Stomach smooth muscle (tissue), 2 donors: Measurements from ENCODE around the gene MARK4.
A peak's percentile ranks its signal among the peaks of the same experiment; 100 is the strongest.

Experiments
- H3K27ac ChIP-seq: one replicate; pipeline ENCODE4 v1.7.0; 2013; ENCODE audit warnings: mild to moderate bottlenecking, low read length, inconsistent platforms
- H3K27me3 ChIP-seq, 2 donors: one replicate each; pipeline ENCODE4 v1.7.0; 2013; ENCODE audit warnings: low read length in 2 of 2; ENCODE audit not compliant: insufficient read depth in 2 of 2, control insufficient read depth in 1 of 2
- H3K36me3 ChIP-seq, 2 donors: one replicate each; pipeline ENCODE4 v1.7.0; 2013; ENCODE audit warnings: low read length in 2 of 2; ENCODE audit not compliant: control insufficient read depth in 2 of 2, insufficient read depth in 2 of 2
- H3K4me1 ChIP-seq: one replicate; pipeline ENCODE4 v1.7.0; 2013; ENCODE audit warnings: low read length; ENCODE audit not compliant: control insufficient read depth, insufficient read depth
- H3K4me3 ChIP-seq, 2 donors: one replicate each; pipeline ENCODE4 v1.7.0; 2013; ENCODE audit warnings: low read length in 2 of 2
- H3K9ac ChIP-seq, 2 donors: one replicate each; pipeline ENCODE4 v1.7.0; 2013; ENCODE audit warnings: low read length in 2 of 2, mild to moderate bottlenecking in 1 of 2
- H3K9me3 ChIP-seq, 2 donors: one replicate each; pipeline ENCODE4 v1.7.0; 2013; ENCODE audit warnings: low read length in 2 of 2; ENCODE audit not compliant: control insufficient read depth in 2 of 2
- donor health status: healthy.
- donor health status: Pancreatic carcinoma.

Gene MARK4

DNA sequence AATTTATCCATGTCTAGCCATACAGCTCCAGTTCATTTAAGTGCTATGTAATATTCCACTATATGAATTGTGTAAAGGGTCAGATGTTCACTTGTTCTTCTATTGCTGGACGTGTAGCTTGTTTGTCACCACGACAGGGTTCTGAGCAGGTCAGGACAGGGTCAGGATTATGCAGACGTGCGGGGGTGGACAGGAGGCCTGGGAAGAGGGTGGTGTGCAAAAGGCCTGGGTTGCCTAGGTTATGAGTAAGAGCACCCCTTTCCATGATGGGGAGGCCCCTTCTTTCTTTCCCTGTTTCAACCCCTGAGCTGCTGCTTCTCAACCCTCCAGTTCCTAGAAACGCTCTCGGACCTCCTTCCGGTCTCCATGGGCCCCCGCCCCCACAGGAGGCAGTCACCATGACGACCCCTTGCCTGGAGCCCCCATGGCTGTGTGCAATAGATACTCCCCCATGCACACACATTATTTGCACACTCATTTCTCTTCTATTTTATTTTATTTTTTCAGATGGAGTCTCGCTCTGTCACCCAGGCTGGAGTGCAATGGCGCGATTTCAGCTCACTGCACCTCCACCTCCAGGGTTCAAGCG lies 7.8 kb upstream of the MARK4 start:
- no peak overlapping the region for H3K4me3 ChIP-seq
- peaks cover 4 to 6% of the 10 kb centered on the region in 2 donors for H3K27me3 ChIP-seq
- H3K4me1 ChIP-seq: no peaks in the 10 kb centered on the region
- H3K36me3 ChIP-seq: no peaks in the 10 kb centered on the region
- no peak overlapping the region for H3K27ac ChIP-seq
- no peak overlapping the region for H3K9ac ChIP-seq
- H3K9me3 ChIP-seq: no peaks in the 10 kb centered on the region

DNA sequence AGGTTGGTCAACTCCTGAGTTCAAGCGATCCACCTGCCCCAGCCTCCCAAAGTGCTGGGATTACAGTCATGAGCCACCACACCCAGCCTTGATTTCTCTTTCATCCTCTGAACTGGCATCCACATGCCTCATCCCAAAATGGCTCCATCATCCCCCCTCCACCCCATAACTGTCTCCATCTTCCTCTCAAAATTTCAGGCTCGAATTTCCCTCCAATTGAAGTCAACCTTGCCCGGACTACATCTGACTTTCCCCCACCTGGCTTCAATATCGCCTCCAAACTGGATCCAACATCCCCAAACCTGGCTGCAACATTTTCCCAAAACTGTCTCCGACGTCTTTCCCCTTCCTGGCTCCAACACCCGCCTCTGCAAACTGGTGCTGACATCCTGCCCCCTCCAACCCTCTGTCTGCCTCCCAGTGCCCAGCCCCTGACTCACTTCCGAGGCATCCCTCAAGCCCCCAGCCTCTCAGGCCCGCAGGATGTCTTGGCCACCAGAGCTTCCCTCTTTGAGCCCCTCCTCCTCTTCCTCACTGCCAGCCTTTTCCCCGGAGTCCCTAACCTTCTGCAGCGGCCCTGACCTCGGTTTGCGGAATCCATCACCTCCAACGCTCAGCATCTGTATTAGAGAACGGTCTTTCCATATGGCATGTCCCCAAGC lies 6.8 kb upstream of the MARK4 start:
- Histone ChIP-seq H3K4me1 (no peaks in the 10 kb centered on the region), H3K27ac (no peak overlapping the region), H3K9ac (no peak overlapping the region), H3K27me3 (peaks cover 0 to 6% of the 10 kb centered on the region in 2 donors), H3K36me3 (no peaks in the 10 kb centered on the region), H3K4me3 (peak overlapping the region in 1 of 2 donors; percentile 15), H3K9me3 (no peaks in the 10 kb centered on the region)

DNA sequence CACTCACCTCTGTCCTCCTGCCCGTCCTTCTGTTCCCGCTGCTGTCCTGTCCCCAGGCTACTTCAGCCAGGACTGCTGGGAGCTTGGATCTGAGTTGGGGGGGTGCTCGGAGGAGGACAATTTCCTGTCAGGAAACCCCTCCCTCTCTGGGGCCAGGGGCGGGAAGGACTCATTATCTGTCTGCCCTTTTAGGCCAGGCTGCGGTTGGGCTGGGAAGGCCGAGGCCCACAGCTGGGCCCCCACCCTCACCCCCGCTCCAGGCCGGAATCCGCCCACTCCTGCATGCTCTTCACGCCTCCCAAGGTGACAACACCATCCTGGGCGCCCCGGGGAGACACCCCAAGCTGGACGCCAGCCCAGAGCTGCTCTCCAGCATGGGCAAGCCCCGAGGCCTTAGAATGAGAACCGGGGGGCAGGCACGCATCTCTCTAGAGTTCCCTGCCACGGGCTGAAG lies 5.7 kb upstream of the MARK4 start, which contains the start of gene EXOC3L2:
TSS of gene EXOC3L2 (minus strand) at position 74 of the 454 bp plus-strand sequence. CDS start 6,362 bp downstream, outside the sequence.
- no peak within 1 kb of the TSS for H3K9ac ChIP-seq
- H3K4me1 ChIP-seq: peaks cover 3% of the 10 kb centered on the region
- no peak within 1 kb of the TSS for H3K27ac ChIP-seq
- H3K9me3 ChIP-seq: no peaks in the 10 kb centered on the region
- peak within 1 kb of the TSS in 1 of 2 donors; percentile 15 for H3K4me3 ChIP-seq
- peaks cover 0 to 5% of the 10 kb centered on the region in 2 donors for H3K27me3 ChIP-seq
- no peaks in the 10 kb centered on the region for H3K36me3 ChIP-seq

GRCh38 chr19:45245826-45246225 lies 5.2 kb upstream of the MARK4 start:
- Histone ChIP-seq H3K4me3 (no peak overlapping the region), H3K9ac (no peak overlapping the region), H3K27me3 (peaks cover 0 to 5% of the 10 kb centered on the region in 2 donors), H3K36me3 (no peaks in the 10 kb centered on the region), H3K27ac (no peak overlapping the region), H3K4me1 (peaks cover 8% of the 10 kb centered on the region), H3K9me3 (no peaks in the 10 kb centered on the region)

GRCh38 chr19:45247136-45247535 lies 3.9 kb upstream of the MARK4 start:
- H3K27me3 ChIP-seq: peaks cover 0 to 5% of the 10 kb centered on the region in 2 donors
- H3K27ac ChIP-seq: no peak overlapping the region
- H3K4me3 ChIP-seq: no peak overlapping the region
- no peaks in the 10 kb centered on the region for H3K36me3 ChIP-seq
- H3K9ac ChIP-seq: no peak overlapping the region
- H3K9me3 ChIP-seq: no peaks in the 10 kb centered on the region
- peaks cover 12% of the 10 kb centered on the region for H3K4me1 ChIP-seq

- Histone ChIP-seq H3K4me3 (no peak overlapping the region), H3K27me3 (peaks cover 0 to 4% of the 10 kb centered on the region in 2 donors)
Measured at GRCh38 chr19:45249261-45250033, 1.6 kb upstream of the MARK4 start.

DNA sequence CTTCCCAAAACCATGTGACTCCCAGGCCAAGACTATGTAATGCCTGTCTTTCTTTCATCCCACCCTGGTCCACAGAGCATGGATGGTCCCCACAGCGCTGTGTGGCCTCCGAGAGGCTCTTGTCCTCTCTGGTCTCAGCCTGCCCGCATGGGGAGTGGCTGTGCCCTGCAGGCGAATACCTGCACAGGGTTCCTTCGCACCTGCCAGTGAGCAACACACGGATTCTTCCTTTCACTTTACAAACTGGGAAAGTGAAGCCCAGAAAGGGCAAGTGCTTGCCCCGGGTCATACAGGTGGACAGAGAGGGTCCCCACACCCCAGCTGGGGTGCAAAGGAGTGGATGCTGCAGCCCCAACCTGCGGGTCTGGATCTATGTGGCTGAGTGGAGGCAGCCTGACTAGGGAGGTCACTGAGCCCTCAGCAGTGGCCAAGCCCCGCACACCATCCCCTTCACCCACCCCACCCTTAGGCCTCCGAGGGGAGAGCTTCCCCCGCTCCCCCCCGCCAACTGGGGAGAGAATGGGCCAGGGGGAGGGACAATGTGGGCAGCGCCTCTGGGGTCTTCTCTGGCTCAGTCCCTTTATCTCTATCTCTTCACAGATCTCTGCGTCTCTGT lies 747 bp upstream of the MARK4 start:
- H3K36me3 ChIP-seq: no peaks in the 10 kb centered on the region
- no peaks in the 10 kb centered on the region for H3K9me3 ChIP-seq
- H3K4me1 ChIP-seq: peaks cover 36% of the 10 kb centered on the region
- H3K4me3 ChIP-seq: peak overlapping the region; percentile 83
- peak overlapping the region; percentile 81 to 88 for H3K9ac ChIP-seq
- peak overlapping the region; percentile 46 for H3K27ac ChIP-seq
- H3K27me3 ChIP-seq: no peaks in the 10 kb centered on the region

More at GRCh38 chr19:45249261-45250033, 1.6 kb upstream of the MARK4 start:
- H3K36me3 ChIP-seq: no peaks in the 10 kb centered on the region
- H3K27ac ChIP-seq: no peak overlapping the region
- H3K4me1 ChIP-seq: peaks cover 35% of the 10 kb centered on the region
- H3K9me3 ChIP-seq: no peaks in the 10 kb centered on the region
- H3K9ac ChIP-seq: no peak overlapping the region

- peaks cover 36% of the 10 kb centered on the region for H3K4me1 ChIP-seq
- no peak overlapping the region for H3K27ac ChIP-seq
- no peaks in the 10 kb centered on the region for H3K36me3 ChIP-seq
Measured at GRCh38 chr19:45251452-45252354, 632 bp downstream of the MARK4 start.

DNA sequence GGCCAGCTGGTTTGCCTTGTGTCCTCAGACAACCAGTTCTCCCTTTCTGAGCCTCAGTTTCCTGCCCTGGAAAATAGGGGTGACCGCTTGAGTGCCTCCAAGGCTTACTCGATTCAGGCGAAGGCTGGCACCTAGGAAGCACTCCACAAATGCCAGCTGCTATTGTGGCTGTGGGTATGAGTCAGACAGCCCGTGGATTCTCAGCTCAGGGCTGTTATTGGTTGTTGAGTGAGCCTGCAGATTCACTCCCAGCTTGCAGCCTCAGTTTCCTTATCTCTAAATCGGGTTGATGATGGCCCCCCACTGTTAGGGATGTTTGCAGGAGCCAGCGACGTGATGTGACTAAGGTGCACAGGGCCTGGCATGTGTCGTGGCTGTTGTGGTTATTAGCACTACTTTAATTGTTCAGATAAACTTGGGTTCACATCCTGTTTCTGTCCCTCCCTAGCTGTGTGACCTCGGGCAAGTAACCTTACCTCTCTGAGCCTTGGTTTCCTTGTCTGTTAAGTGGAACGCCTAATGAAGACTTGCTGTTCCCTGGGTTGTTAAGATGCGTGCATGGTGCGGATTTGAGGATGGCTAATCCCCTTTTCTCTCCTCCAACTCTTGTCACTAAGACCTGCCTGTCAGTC lies 2.4 kb downstream of the MARK4 start:
- Histone ChIP-seq H3K27me3 (no peaks in the 10 kb centered on the region), H3K27ac (no peak overlapping the region), H3K36me3 (no peaks in the 10 kb centered on the region), H3K4me3 (peak overlapping the region in 1 of 2 donors; percentile 82), H3K9me3 (no peaks in the 10 kb centered on the region), H3K9ac (peak overlapping the region; percentile 22 to 42), H3K4me1 (peaks cover 36% of the 10 kb centered on the region)

More at GRCh38 chr19:45251452-45252354, 632 bp downstream of the MARK4 start:
- H3K4me3 ChIP-seq: peak overlapping the region; percentile 72 to 82
- H3K27me3 ChIP-seq: no peaks in the 10 kb centered on the region
- peak overlapping the region; percentile 80 to 82 for H3K9ac ChIP-seq
- no peaks in the 10 kb centered on the region for H3K9me3 ChIP-seq
